ENCODE results near the gene KDR.

Gene KDR

DNA sequence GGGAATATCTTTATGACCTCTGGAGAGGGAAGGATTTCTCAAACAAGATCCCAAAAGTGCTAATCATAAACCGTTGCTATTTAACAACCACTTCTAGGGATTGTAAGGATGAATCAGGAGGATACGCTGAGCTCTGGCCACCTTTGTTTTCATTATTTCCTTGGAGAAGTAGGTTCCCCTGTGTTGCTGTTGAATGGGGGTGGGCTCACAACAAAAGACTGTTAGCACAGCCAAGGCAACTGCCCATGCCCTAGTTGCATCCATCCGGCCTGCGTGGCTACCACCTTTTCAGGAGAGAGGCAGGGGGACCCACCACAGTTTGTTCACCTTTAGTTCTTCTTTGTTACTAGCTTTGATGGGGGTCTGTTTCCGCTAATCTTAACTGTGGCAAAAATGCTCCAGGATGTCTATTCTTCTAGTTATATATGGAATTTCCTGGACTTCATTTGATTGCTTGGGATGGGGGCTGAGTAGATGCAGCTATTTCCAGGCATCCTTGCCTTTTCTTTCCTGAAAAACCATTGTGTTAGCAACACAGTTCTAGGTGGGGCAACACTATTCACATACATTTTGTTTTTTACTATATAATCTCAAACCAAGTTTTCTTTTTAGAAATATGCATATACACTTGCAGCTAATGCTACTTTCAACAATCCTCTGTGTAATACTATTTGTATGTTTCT is 95.4 kb downstream of the KDR start:
- H3K27ac ChIP-seq = no peak overlapping the region
- TF ChIP-seq, protein P1, sequence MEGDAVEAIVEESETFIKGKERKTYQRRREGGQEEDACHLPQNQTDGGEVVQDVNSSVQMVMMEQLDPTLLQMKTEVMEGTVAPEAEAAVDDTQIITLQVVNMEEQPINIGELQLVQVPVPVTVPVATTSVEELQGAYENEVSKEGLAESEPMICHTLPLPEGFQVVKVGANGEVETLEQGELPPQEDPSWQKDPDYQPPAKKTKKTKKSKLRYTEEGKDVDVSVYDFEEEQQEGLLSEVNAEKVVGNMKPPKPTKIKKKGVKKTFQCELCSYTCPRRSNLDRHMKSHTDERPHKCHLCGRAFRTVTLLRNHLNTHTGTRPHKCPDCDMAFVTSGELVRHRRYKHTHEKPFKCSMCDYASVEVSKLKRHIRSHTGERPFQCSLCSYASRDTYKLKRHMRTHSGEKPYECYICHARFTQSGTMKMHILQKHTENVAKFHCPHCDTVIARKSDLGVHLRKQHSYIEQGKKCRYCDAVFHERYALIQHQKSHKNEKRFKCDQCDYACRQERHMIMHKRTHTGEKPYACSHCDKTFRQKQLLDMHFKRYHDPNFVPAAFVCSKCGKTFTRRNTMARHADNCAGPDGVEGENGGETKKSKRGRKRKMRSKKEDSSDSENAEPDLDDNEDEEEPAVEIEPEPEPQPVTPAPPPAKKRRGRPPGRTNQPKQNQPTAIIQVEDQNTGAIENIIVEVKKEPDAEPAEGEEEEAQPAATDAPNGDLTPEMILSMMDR (IDR thresholded peaks at IDR 0.05) = no peak
- no peak for TF ChIP-seq ZFX (IDR thresholded peaks at IDR 0.05; ENCODE audit: borderline replicate concordance)

DNA sequence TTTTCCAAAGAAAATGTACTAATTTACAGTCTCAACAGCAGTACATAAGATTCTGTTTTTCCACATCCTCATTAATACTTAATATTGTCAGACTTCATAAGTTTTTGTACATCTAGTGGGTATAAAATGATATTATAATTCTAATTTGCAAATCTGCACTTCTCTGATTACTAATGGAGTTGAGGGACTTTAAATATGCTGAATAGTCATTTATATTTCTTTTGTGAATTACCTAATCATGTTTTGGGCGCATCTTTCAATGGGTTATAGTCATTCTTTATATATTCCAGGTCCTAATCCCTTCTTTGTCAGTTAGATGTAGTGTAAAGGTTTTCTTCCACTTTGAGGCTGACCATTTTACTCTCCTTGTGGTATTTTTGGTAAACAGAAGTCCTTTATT is 96.1 kb downstream of the KDR start:
- no peak overlapping the region for H3K27ac ChIP-seq
- TF ChIP-seq ZFX (IDR thresholded peaks at IDR 0.05; ENCODE audit: borderline replicate concordance) = no peak
- TF ChIP-seq, protein P1 (IDR thresholded peaks at IDR 0.05) = no peak

All from 22Rv1 (cell line).